WTC11 (cell line): ENCODE results near the gene DNAJC6.

ENCODE experiments used
- ESRRA ChIP-seq: sonication (generic); formaldehyde crosslinking; IDR thresholded peaks from 2 replicates; pipeline ENCODE4 v1.8.1; 2022; ENCODE audit warnings: mild to moderate bottlenecking, missing genetic modification reagents, borderline replicate concordance
- SMAD4 ChIP-seq: sonication (generic); formaldehyde crosslinking; IDR thresholded peaks from 2 replicates; pipeline ENCODE4 v1.8.0; 2022; ENCODE audit warnings: mild to moderate bottlenecking, missing genetic modification reagents
- TF ChIP-seq, protein P1 (sequence below): sonication (generic); formaldehyde crosslinking; IDR thresholded peaks from 2 replicates; pipeline ENCODE4 v1.8.0; 2022; ENCODE audit warnings: mild to moderate bottlenecking, missing genetic modification reagents
- TF ChIP-seq, protein P2 (sequence below): sonication (generic); formaldehyde crosslinking; conservative IDR thresholded peaks from 2 replicates; pipeline ENCODE4 v1.8.1; 2022; ENCODE audit warnings: mild to moderate bottlenecking, missing genetic modification reagents
- TF ChIP-seq, protein P3 (sequence below): sonication (generic); formaldehyde crosslinking; conservative IDR thresholded peaks from 2 replicates; pipeline ENCODE4 v1.8.1; 2023; ENCODE audit warnings: mild to moderate bottlenecking, low read depth, missing genetic modification reagents, moderate library complexity

DNA sequence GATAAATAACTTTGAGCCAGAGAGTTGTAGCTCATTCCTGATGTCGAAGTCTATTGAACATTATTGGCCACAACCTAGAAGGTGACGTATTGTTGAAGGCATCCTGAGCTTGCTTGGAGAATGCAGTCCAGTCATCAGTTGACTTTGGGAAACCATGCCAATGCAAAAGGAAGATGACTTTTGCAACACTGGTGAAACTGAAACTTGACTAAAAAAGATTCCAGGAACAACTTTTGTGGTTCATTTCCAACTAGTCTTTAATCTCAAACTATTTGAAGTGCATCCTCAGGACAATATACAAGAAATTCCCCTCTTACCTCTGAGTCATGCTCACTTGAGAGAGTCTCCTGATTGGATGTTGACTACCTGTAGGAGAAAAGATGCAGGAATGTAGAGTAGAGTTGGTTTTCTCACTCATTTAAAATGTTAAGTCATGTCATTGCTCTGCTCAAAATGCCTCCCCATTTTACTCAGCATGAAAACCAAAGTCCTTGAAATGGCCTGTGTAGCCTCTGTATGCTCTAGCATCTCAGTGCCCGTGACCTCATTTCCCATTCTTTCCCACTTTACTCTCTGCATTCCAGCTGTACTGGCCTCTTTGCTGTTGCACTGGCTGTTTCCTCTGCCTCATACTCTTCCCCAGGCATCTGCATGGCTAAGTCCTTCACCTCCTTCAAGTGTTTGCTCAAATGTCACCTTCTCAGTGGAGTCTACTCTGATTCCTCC lies 86.7 kb downstream of the DNAJC6 start:
- TF ChIP-seq, protein P1, sequence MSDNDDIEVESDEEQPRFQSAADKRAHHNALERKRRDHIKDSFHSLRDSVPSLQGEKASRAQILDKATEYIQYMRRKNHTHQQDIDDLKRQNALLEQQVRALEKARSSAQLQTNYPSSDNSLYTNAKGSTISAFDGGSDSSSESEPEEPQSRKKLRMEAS (CRISPR knock-in tag) = no peak
- TF ChIP-seq SMAD4 (CRISPR knock-in tag) = no peak
- TF ChIP-seq, protein P2, sequence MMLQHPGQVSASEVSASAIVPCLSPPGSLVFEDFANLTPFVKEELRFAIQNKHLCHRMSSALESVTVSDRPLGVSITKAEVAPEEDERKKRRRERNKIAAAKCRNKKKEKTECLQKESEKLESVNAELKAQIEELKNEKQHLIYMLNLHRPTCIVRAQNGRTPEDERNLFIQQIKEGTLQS (CRISPR knock-in tag) = no peak
- TF ChIP-seq ESRRA (CRISPR knock-in tag) = no peak
- TF ChIP-seq, protein P3, sequence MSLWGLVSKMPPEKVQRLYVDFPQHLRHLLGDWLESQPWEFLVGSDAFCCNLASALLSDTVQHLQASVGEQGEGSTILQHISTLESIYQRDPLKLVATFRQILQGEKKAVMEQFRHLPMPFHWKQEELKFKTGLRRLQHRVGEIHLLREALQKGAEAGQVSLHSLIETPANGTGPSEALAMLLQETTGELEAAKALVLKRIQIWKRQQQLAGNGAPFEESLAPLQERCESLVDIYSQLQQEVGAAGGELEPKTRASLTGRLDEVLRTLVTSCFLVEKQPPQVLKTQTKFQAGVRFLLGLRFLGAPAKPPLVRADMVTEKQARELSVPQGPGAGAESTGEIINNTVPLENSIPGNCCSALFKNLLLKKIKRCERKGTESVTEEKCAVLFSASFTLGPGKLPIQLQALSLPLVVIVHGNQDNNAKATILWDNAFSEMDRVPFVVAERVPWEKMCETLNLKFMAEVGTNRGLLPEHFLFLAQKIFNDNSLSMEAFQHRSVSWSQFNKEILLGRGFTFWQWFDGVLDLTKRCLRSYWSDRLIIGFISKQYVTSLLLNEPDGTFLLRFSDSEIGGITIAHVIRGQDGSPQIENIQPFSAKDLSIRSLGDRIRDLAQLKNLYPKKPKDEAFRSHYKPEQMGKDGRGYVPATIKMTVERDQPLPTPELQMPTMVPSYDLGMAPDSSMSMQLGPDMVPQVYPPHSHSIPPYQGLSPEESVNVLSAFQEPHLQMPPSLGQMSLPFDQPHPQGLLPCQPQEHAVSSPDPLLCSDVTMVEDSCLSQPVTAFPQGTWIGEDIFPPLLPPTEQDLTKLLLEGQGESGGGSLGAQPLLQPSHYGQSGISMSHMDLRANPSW = no peak
